PC-9 (cell line): ENCODE data around the gene TRPM4. TPM values are rescaled to one million over a fixed set of nuclear protein-coding genes. Genes with fewer than 3 reads are reported as not detected.

ENCODE experiments used
- BruUV-seq: library from RNA; stranded (reverse); fragments of 400-500 nt; replicated peaks from 2 replicates; lab custom pipeline; 2021; lab: Mats Ljungman, UMichigan
- CTCF ChIA-PET: fragments of 300-600 bp; sonication (Branson Sonifier 250); formaldehyde crosslinking; loops from one replicate; lab custom pipeline; 2022; ENCODE audit warnings: antibody characterized with exemption; lab: Charles Lee
- POLR2A ChIA-PET: fragments of 300-600 bp; sonication (Branson Sonifier 250); formaldehyde crosslinking; loops from one replicate; lab custom pipeline; 2022; ENCODE audit warnings: antibody characterized with exemption; ENCODE audit not compliant: unreplicated experiment; lab: Charles Lee
- DNase-seq, 2 experiments: peaks; one replicate each; pipeline versions ENCODE4 v3.0.0 to v3.0.0-alpha.2; 2015 to 2022; ENCODE audit warnings: mixed read lengths in 1 of 2
- H2AFZ ChIP-seq: fragments of 200-600 bp; sonication (generic); 2 replicates; pipeline ENCODE4 v1.8.1; 2017; ENCODE audit warnings: antibody characterized with exemption
- H3F3A ChIP-seq: fragments of 200-600 bp; sonication (generic); 2 replicates; pipeline ENCODE4 v1.8.1; 2017; ENCODE audit warnings: antibody characterized with exemption, mild to moderate bottlenecking, low read depth; ENCODE audit not compliant: insufficient read depth
- H3K27ac ChIP-seq: fragments of 200-600 bp; sonication (generic); 2 replicates; pipeline ENCODE4 v1.6.1; 2016; ENCODE audit warnings: mixed run types
- H3K27me3 ChIP-seq: fragments of 200-600 bp; sonication (generic); 2 replicates; pipeline ENCODE4 v1.6.1; 2016; ENCODE audit warnings: low read depth, mixed run types; ENCODE audit not compliant: insufficient read depth
- H3K36me3 ChIP-seq: fragments of 200-600 bp; sonication (generic); 2 replicates; pipeline ENCODE4 v1.6.1; 2016; ENCODE audit warnings: low read depth, mixed run types
- H3K4me1 ChIP-seq: fragments of 200-600 bp; sonication (generic); replicated peaks from 2 replicates; pipeline ENCODE4 v1.6.1; 2016; ENCODE audit warnings: mixed run types; ENCODE audit not compliant: insufficient read depth
- H3K4me2 ChIP-seq: fragments of 200-600 bp; sonication (generic); 2 replicates; pipeline ENCODE4 v1.6.1; 2017; ENCODE audit warnings: mixed run types
- H3K4me3 ChIP-seq: fragments of 200-600 bp; sonication (generic); 2 replicates; pipeline ENCODE4 v1.6.1; 2016; ENCODE audit warnings: mixed run types
- H3K79me2 ChIP-seq: fragments of 200-600 bp; sonication (generic); 2 replicates; pipeline ENCODE4 v1.6.1; 2017; ENCODE audit warnings: low read depth, mixed run types
- H3K9me2 ChIP-seq: fragments of 200-600 bp; sonication (generic); 2 replicates; pipeline ENCODE4 v1.8.1; 2017; ENCODE audit warnings: mild to moderate bottlenecking; ENCODE audit not compliant: insufficient read depth
- H3K9me3 ChIP-seq: fragments of 200-600 bp; sonication (generic); 2 replicates; pipeline ENCODE4 v1.8.1; 2016; ENCODE audit warnings: low read depth; ENCODE audit not compliant: insufficient read depth
- H4K20me1 ChIP-seq: fragments of 200-600 bp; sonication (generic); 2 replicates; pipeline ENCODE4 v1.8.1; 2017; ENCODE audit not compliant: insufficient read depth
- CTCF ChIP-seq: fragments of 200-600 bp; sonication (generic); conservative IDR thresholded peaks from 2 replicates; pipeline ENCODE4 v1.6.1; 2017; ENCODE audit warnings: mixed run types, antibody characterized with exemption, mild to moderate bottlenecking, moderate library complexity
- EZH2 ChIP-seq: fragments of 200-600 bp; sonication (generic); IDR thresholded peaks from 2 replicates; pipeline ENCODE4 v1.8.0; 2017; ENCODE audit warnings: antibody characterized with exemption, low read depth
- intact Hi-C: fragments of 100-400 bp; cut with micrococcal nuclease; formaldehyde crosslinking; loops from one replicate; pipeline ENCODE4 v1.10.0; 2022; ENCODE audit not compliant: unreplicated experiment
- total RNA-seq: library from RNA; stranded (reverse); gene quantifications from 2 replicates; pipeline ENCODE4 v1.2.3, GENCODE V29; 2021

TRPM4 gene
- total RNA-seq, 1 experiment from 2014 or later = 43.8 TPM

- BruUV-seq = no TSS peak
Measured at GRCh38 chr19:49152119-49152550, 5.5 kb upstream of the TRPM4 start.

GRCh38 chr19:49153167-49153809, 4.3 kb upstream of the TRPM4 start:
- no TSS peak for BruUV-seq
- TF ChIP-seq EZH2 (no peak), CTCF (no peak)
- H4K20me1 ChIP-seq = no peaks in the 10 kb centered on the region
- H3K36me3 ChIP-seq = no peaks in the 10 kb centered on the region
- no peak overlapping the region for H3K4me2 ChIP-seq
- H3K4me3 ChIP-seq = no peak overlapping the region
- H3K4me1 ChIP-seq = peaks cover 17% of the 10 kb centered on the region
- H3K27me3 ChIP-seq = no peaks in the 10 kb centered on the region
- CTCF ChIA-PET = interaction anchor here (0.7 kb wide), 1 partner anchor 258 kb away, joined by 3 read pairs; no protein-coding TSS in a partner anchor
- no peaks in the 10 kb centered on the region for H3K79me2 ChIP-seq
- intact Hi-C loops = no loop called here
- peaks cover 15% of the 10 kb centered on the region; the same call in 1 of the 2 replicates for H3F3A ChIP-seq
- H3K27ac ChIP-seq = no peak overlapping the region
- no peak overlapping the region for H2AFZ ChIP-seq
- no peaks in the 10 kb centered on the region for H3K9me2 ChIP-seq
- no peaks in the 10 kb centered on the region for H3K9me3 ChIP-seq
- POLR2A ChIA-PET = no interaction called here
- peak in 1 of 2 experiments; percentile 3 for DNase-seq

More at GRCh38 chr19:49152119-49152550, 5.5 kb upstream of the TRPM4 start:
- H2AFZ ChIP-seq = no peak overlapping the region
- H3K36me3 ChIP-seq = no peaks in the 10 kb centered on the region
- H3K79me2 ChIP-seq = no peaks in the 10 kb centered on the region
- POLR2A ChIA-PET = interaction anchor here (0.6 kb wide), 1 partner anchor 133 kb away, joined by 4 read pairs; no protein-coding TSS in a partner anchor
- H3K27me3 ChIP-seq = no peaks in the 10 kb centered on the region
- no peak overlapping the region for H3K27ac ChIP-seq
- no peaks in the 10 kb centered on the region for H4K20me1 ChIP-seq
- intact Hi-C loops = no loop called here
- H3K4me3 ChIP-seq = no peak overlapping the region
- H3K4me2 ChIP-seq = 0 out of 2 replicates have a peak overlapping the region, but pooled peaks have one; percentile 99
- no peaks in the 10 kb centered on the region for H3K9me3 ChIP-seq
- no peaks in the 10 kb centered on the region for H3K9me2 ChIP-seq
- DNase-seq = no peak
- no peak for TF ChIP-seq CTCF
- TF ChIP-seq EZH2 = no peak
- peaks cover 16% of the 10 kb centered on the region; the same call in 1 of the 2 replicates for H3K4me1 ChIP-seq
- H3F3A ChIP-seq = peaks cover 15% of the 10 kb centered on the region; the same call in 1 of the 2 replicates
- CTCF ChIA-PET = no interaction called here

- no peak overlapping the region for H3K4me2 ChIP-seq
- no peaks in the 10 kb centered on the region; the same call in 1 of the 2 replicates for H4K20me1 ChIP-seq
- no peaks in the 10 kb centered on the region for H3K27me3 ChIP-seq
- H3K4me1 ChIP-seq = peaks cover 14% of the 10 kb centered on the region
- H3F3A ChIP-seq = peaks cover 15% of the 10 kb centered on the region; the same call in 1 of the 2 replicates
- no peaks in the 10 kb centered on the region for H3K36me3 ChIP-seq
- intact Hi-C loops = no loop called here
- ChIA-PET CTCF (no interaction called here), POLR2A (no interaction called here)
- TF ChIP-seq EZH2 (no peak), CTCF (no peak)
- H3K27ac ChIP-seq = no peak overlapping the region
- peak in 1 of 2 experiments; percentile 6 for DNase-seq
- H3K9me3 ChIP-seq = no peaks in the 10 kb centered on the region
- H3K9me2 ChIP-seq = no peaks in the 10 kb centered on the region
- no peaks in the 10 kb centered on the region for H3K79me2 ChIP-seq
- no peak overlapping the region for H3K4me3 ChIP-seq
- H2AFZ ChIP-seq = no peak overlapping the region
- no TSS peak for BruUV-seq
Measured at GRCh38 chr19:49154279-49154678, 3.3 kb upstream of the TRPM4 start.
